AG04450 (cell line): ENCODE measurements around the gene NR5A2. TPM values are rescaled to one million over a fixed set of nuclear protein-coding genes. Genes with fewer than 3 reads are reported as not detected.

Source experiments
- CTCF ChIA-PET: fragments of 300-600, 350-600 bp; formaldehyde crosslinking; extraction: SDS; loops from one replicate; lab custom pipeline; 2022; ENCODE audit warnings: antibody characterized with exemption, inconsistent platforms; lab: Charles Lee
- POLR2A ChIA-PET: fragments of 350-600 bp; formaldehyde crosslinking; extraction: SDS; loops from one replicate; lab custom pipeline; 2021; ENCODE audit warnings: antibody characterized with exemption, inconsistent platforms; lab: Yijun Ruan, JAX
- DNase-seq: peaks from one replicate; pipeline ENCODE4 v3.0.0-alpha.2; 2011; ENCODE audit warnings: low read depth, low spot score
- H3K27ac ChIP-seq: one replicate; pipeline ENCODE4 v1.5.1; 2012; ENCODE audit warnings: low read depth, low read length, control low read depth
- H3K27me3 ChIP-seq: one replicate; pipeline ENCODE4 v1.6.0; 2012; ENCODE audit warnings: low read length; ENCODE audit not compliant: control insufficient read depth, insufficient read depth
- H3K4me3 ChIP-seq: 2 replicates; pipeline ENCODE4 v1.5.1; 2011; ENCODE audit warnings: mild to moderate bottlenecking, low read depth, low read length, control low read depth
- H3K9me3 ChIP-seq: 2 replicates; pipeline ENCODE4 v1.5.1; 2012; ENCODE audit warnings: low read length; ENCODE audit not compliant: control insufficient read depth, insufficient read depth
- polyA plus RNA-seq: library from polyadenylated mRNA; depleted of rRNA; stranded (reverse); fragments of >200 nt; gene quantifications from 2 replicates; pipeline ENCODE4 v1.2.3, GENCODE V29; 2011
- TF ChIP-seq, protein P1 (sequence below): IDR thresholded peaks from 2 replicates; pipeline ENCODE4 v1.5.1; 2011; ENCODE audit warnings: low read depth, low read length, control low read depth, inconsistent platforms

NR5A2 gene
- polyA plus RNA-seq, 1 experiment: 0.02 TPM

DNA sequence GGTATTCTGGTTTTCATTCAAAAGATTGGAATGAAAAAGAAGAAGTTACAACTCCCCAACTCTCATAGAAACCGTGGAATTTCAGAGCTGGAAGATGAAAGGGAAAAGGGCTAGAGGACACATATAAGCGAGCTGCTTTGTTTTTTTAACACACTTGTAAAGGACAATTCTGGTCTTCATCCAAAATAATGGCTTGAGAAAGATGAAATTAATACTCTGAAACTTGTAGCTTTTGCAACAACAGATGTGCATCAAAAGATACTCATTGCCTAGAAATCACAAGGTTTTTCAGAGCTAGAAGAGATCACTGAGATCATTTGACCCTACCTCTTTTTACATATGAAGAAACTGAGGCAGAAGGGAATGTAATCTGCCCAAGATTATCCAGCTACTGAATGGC is 25.6 kb downstream of the NR5A2 start:
- Histone ChIP-seq H3K27ac (no peak overlapping the region), H3K4me3 (no peak overlapping the region), H3K27me3 (peaks cover 5% of the 10 kb centered on the region), H3K9me3 (no peaks in the 10 kb centered on the region)
- no peak for DNase-seq
- POLR2A ChIA-PET: no interaction called here
- TF ChIP-seq, protein P1, sequence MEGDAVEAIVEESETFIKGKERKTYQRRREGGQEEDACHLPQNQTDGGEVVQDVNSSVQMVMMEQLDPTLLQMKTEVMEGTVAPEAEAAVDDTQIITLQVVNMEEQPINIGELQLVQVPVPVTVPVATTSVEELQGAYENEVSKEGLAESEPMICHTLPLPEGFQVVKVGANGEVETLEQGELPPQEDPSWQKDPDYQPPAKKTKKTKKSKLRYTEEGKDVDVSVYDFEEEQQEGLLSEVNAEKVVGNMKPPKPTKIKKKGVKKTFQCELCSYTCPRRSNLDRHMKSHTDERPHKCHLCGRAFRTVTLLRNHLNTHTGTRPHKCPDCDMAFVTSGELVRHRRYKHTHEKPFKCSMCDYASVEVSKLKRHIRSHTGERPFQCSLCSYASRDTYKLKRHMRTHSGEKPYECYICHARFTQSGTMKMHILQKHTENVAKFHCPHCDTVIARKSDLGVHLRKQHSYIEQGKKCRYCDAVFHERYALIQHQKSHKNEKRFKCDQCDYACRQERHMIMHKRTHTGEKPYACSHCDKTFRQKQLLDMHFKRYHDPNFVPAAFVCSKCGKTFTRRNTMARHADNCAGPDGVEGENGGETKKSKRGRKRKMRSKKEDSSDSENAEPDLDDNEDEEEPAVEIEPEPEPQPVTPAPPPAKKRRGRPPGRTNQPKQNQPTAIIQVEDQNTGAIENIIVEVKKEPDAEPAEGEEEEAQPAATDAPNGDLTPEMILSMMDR: no peak
- CTCF ChIA-PET: no interaction called here

DNA sequence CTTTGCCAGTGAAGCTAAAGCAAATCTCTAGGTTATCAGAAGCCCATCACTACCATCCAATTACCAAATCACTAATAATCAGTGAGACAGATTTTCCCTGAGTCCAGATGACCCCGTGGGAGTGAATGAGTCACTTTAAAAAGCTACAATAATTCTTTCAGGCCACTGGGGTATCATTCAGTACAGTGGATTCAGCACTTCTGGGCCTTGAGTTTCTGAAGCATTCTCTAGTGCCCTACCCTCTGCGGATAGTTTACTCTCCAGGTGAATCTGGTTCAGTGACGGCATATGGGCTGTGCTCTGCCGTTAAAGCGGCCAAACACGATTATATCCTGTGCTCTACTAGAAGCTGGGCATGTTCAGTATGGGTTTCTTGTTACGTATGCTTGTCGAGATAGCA is 26.1 kb downstream of the NR5A2 start:
- TF ChIP-seq, protein P1: no peak
- Histone ChIP-seq H3K4me3 (no peak overlapping the region), H3K27ac (no peak overlapping the region), H3K9me3 (no peaks in the 10 kb centered on the region), H3K27me3 (peaks cover 2% of the 10 kb centered on the region)
- POLR2A ChIA-PET: no interaction called here
- CTCF ChIA-PET: interaction anchor here (1.2 kb wide), 1 partner anchor 227 kb away, joined by 3 read pairs; no protein-coding TSS in a partner anchor
- DNase-seq: no peak

DNA sequence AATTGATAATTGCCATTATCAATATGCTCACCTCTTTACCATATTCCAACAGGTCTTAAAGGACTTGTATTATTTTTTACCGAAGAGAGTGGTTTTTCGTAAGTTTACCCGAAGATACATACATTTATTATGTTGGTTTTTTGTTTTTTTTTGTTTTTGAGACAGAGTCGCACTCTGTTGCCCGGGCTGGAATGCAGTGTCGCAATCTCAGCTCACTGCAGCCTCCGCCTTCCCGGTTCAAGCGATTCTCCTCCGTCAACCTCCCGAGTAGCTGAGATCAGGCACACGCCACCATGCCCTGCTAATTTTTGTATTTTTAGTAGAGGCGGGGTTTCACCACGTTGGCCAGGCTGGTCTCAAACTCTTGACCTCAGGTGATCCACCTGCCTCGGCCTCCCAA is 30.8 kb downstream of the NR5A2 start:
- ChIA-PET POLR2A (no interaction called here), CTCF (no interaction called here)
- Histone ChIP-seq H3K9me3 (no peaks in the 10 kb centered on the region), H3K27me3 (peaks cover 2% of the 10 kb centered on the region), H3K4me3 (no peak overlapping the region), H3K27ac (no peak overlapping the region)
- TF ChIP-seq, protein P1: no peak
- no peak for DNase-seq

GRCh38 chr1:200062143-200062542 is 34.6 kb downstream of the NR5A2 start:
- POLR2A ChIA-PET: interaction anchor here (0.7 kb wide), 1 partner anchor 98 kb away, joined by 4 read pairs; no protein-coding TSS in a partner anchor
- no peaks in the 10 kb centered on the region for H3K9me3 ChIP-seq
- H3K27me3 ChIP-seq: peaks cover 1% of the 10 kb centered on the region
- TF ChIP-seq, protein P1: no peak
- no peak overlapping the region for H3K27ac ChIP-seq
- DNase-seq: no peak
- CTCF ChIA-PET: no interaction called here
- no peak overlapping the region for H3K4me3 ChIP-seq

DNA sequence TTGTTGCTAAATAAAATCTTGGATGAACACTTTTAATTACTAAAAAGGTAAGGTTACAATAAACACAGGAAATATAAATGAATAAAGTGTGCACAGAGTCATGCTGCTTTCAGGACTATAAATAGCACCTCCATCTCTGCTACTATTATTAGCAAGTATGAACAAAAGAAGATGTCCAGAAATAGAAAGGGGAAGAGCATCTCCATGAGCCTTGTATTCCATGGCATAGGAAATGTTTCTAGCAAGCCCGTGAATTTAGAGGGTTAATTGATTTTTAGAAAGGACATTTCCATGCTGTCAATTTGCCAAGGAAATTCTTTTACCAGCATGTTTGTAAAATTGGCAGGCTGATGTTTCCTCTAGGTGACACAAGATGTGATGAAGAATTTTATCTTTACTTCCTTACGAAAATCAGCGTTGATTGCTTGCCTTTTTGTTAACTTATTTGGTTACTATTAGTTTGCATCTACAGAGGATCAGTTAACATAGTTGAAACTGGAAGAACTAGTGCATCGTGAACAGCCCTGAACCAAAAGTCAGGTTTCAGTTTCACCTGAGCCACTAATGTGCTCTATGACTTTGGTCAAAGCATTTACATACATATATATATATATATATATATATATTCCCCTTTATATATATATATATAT is 45.3 kb downstream of the NR5A2 start:
- POLR2A ChIA-PET: no interaction called here
- Histone ChIP-seq H3K27me3 (peaks cover 12% of the 10 kb centered on the region), H3K4me3 (no peak overlapping the region), H3K27ac (no peak overlapping the region), H3K9me3 (no peaks in the 10 kb centered on the region)
- CTCF ChIA-PET: no interaction called here
- TF ChIP-seq, protein P1: no peak
- no peak for DNase-seq
